RPMI7951 (cell line): ENCODE results near the gene SPA17. TPM values are rescaled to one million over a fixed set of nuclear protein-coding genes. Genes with fewer than 3 reads are reported as not detected.

Experiments
- DNase-seq: peaks from one replicate; pipeline ENCODE4 v3.0.0-alpha.2; 2012; ENCODE audit warnings: low read depth
- total RNA-seq: library from RNA; depleted of rRNA; stranded (reverse); fragments of >200 nt; shearing (Covaris generic); gene quantifications from 2 replicates; pipeline ENCODE4 v1.2.3, GENCODE V29; 2014; rRNA removed

SPA17 gene
- 21.7 and 27.3 TPM in 2 replicates for total RNA-seq

DNA sequence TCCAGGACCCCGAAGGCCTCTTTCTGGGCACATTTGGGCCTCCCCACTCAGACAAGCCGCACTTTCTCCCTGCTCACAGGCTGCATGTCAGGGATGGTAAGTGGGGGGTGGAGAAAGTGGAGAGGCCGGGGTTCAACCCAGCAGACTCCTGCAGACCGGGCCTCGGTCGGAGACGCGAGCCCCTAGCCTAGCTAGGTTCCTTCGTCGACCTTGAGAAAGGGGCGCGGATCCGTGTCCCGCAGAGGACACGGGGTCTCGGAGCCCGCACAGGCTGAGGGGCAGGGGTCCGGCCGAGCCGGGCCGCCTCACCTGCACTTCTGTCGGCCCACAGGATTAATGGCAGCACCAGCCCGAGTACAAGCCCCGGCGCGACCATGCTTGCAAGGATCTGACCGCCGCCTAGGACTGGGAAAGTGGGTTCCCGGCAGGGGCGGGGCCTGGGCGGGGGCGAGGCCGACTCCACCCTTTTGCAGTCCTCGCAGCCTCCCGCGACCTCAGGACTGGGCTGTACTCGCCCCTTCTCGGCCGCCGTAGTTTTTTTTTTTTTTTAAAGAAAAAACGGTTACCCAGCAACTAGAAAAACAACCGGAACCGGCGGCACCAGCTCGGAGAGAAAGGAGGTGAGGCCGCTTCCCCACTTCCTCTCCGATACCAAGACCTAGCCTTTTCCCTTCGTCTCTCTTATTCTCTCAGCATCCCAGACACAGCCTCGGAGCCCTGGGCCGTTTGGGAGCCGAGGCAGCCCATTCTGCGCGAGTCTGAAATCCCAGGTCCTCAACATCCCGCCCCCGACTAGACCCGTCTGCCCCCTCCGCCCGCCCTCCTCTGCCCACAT lies at the start of gene SPA17, which contains the start of gene SIAE:
TSS of gene SPA17 (plus strand) at position 572 of the 835 bp plus-strand sequence. CDS start 1,361 bp downstream, outside the sequence.
TSS of gene SIAE (minus strand) at position 407 of the 835 bp plus-strand sequence. CDS start at position 376, 31 bp downstream.
- peak; percentile 97 for DNase-seq

DNA sequence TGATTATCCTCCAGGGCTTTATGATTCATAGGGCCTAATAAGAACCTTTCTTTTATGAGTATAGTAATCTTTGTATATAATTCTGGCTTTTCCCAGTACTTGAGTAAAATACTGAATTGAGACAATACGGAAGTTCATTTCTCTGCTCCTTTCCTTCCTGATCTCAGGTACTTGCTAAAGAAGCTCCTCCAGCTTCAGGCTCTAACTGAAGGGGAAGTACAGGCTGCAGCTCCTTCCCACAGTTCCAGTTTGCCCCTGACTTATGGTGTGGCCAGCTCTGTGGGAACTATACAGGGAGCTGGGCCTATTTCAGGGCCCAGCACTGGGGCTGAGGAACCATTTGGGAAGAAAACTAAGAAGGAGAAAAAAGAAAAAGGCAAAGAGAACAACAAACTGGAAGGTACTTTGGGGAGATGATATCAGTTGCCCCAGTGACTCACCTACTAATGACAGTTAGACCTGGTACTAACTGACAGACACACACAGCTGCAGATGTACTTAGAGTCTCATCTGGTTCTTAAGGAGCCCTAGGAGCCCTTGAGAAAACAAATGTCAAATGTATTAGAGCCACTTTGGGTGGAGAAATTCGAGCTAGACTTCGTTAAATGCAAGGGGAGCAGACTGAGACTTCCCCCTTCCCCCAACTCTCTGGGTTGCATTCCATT lies 48.1 kb upstream of the SPA17 start:
- DNase-seq = no peak

DNA sequence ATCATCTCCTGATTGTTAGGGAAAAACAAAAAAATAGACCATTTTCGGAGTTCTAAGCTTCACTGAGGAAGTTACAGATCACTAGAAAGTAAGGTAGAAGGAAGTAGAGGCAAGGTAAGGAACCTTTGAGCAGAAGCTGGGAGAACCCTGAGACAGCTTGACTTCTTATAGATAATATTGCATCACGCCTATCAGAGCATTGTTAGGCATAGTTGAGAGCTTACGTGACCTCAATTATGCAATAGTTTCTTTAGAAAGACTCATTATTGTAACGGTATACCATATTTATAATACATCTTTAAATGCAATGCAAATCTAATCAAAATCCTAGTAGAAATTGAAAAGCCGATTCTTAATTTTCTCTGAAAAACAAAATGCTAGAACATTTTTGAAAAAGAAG lies 46.2 kb upstream of the SPA17 start:
- DNase-seq = no peak

DNA sequence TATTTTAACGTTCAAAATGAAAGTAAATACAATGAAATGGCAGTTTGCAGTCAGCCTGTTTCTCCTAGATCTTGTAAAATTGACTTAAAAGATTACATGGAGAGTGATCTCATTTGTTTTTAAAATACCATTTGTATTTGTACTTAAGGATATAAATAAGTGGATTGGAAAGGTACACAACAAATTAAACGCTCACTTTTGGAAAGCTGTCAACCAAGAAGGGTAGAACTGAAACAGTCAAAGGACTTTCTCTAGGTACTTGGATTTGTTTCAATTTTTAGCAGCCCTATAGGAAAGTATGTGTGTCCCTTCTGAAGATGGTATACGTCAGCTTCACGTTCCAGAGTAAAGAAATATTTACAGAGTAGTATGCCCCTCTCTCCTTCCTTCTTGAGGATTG lies 43.7 kb upstream of the SPA17 start:
- no peak for DNase-seq

DNA sequence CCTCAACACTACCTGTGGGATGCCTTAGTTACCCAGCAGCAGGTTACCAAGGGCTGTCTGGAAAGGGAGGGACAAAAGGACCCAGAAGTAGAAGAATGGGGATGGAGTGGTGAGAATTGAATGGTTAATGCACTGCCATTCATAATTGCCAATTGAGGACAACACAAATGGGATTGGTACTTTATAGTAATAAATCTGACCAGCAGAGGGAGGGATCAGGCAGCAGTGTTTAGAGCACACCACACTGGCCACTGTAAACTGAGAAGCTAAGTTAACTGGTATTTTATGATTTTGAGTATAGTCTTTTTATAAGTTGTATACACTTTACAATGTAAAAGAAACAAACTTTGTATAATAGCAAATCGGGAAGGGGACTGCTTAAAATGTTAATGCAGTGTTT lies 40.3 kb upstream of the SPA17 start:
- no peak for DNase-seq

DNA sequence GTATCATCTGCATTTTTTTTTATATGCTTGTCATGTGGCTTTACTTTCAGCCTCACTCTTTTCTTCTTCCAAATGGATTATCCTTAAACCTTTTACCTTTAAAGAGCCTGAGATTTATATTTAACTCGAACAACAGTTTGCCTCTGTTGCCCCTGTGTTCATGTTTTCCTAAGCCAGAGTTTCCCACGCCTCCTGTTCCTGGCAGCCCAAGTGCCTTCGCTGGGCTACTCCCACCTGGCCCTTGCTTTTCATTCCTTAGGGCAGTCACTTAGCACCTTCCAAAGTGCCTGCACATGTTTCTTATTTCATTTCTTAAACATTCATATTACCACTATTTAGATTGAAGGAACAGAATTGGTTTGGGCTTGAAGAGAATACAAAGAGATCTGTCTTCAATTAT lies 37.8 kb upstream of the SPA17 start:
- no peak for DNase-seq

DNA sequence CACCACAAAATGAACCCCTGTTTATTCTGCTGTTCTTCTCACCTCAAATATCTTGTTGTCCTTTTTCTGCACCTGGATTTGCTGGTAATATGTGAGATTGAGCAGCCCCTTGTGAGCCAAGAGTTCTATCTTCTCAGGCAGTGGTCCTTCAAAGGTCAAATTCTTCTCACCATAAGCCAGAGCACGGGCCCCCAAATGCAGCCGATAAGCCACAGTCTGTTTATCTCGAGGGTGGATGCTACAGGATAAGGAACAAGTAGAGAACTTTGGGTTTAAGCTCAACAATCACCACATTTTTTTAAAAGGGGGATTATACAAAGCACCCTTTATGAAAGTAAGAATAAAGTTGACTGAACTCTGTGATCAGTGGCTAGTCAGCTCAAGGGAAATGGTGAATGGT lies 35.2 kb upstream of the SPA17 start:
- no peak for DNase-seq

DNA sequence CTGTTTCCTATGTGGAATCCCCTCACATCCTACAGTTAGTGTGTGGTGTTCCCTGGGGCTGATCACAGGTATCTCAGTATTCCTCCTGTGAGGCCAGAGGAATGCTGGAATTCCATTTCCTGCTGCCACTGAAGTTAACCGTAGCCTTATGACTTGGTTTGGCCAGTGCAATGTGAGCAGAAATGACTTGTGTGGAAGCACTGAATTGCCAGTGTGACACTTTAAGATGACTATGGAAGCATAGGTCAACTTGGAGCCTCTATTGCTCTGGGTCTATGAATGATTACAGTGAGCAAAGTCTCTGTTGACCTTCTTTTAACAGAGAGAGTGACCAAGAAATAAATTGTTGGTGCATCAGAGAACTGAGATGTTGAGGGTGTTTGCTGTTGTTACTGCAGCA lies 34.5 kb upstream of the SPA17 start:
- DNase-seq = no peak

DNA sequence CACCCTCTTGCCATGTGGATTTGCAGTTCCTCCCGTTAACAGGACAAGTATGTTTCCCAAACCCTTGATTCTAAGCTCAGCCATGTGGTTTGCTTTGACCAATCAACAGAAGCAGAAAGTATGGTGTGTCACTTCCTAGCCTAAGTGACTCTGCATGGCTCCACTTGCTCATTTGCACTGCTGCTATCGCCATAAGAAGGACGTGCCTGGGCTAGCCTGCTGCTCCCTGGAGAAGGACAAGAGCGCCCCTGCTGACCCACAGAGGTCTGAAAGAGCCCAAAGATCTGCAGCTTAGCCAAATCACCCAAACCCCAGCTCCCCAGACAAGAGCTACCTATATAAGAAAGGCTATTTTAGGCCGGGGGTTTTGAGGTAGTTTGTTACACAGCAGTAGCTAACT lies 33.0 kb upstream of the SPA17 start:
- DNase-seq = no peak

DNA sequence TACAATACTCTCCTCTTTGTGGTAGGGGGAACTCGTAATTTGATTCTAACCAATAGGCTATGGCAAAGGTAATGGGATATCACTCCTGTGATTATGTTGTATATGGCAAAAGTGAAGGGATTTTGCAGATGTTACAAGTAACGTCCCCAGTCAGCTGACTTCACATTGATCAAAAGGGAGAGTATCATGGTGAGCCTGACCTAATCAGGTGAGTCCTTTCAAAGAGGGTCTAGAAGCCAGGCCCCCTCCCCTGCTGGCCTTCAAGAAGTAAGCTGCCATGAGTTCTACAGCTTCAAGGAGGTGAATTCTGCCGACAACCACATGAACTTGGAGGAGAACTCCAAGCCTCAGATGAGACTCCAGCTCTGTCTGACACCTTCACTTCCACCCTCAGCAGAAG lies 31.1 kb upstream of the SPA17 start:
- no peak for DNase-seq

DNA sequence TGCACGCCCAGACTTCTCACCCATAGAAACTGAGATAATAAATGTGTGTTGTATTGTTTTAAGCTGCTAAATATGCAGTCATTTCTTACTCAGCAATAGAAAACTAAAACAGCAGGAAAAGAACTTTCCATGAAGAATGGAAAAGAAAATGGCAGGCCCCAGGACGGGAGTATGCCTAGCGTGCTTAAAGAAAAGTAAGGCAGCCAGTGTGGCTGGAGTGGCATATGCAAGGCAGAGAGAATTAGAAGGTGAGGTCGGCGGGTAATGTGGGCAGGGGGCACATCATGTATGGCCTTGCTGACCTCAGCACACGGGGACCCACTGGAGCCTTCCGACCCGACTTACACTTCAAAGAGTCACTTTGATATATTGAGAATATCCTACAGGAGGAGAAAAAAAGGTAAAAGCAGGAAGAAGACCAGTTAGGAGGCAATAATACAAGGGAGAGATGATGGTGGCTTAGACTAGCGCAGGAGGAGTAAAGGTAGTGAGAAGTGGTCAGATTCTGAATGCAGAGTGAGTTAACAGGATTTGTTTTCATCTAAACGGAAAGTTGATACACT lies 30.6 kb upstream of the SPA17 start:
- no peak for DNase-seq

DNA sequence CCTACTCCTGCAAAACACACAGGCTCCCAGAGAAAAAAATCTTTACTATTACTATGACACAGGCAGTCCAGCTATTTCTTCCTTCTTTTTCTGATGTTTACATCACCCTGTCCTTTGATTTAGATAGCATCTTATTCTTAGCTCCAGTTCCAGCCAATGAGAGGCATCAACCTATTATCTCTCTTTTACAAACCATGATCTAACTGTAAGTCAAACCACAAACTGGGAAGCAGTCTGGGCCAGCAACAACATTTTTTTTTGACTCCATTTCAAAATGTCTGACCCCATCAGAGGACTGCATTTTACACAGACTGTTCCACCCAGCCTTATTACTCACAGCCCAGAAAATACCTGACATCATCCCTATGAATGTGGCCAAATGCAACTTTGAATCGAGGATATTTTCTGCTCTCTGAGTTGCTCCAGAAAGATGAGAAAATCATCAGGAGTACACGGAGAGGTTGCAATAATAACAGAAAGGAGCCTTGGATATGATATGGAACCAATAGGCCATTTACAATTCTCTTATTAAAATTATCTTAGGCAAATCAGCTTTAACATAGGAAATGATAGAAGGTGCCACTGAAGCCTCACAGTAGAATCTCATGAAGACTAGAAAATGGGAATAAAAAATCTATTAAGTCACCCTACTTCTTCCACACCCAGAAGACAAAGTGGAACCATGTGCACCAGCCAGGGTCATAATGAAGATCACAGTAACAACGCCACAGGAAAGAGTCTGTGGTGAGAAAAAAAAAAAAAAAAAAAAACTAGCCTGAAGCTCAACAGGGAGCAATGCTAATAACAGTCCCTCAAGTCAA lies 29.9 kb upstream of the SPA17 start:
- peak; percentile 62 for DNase-seq

DNA sequence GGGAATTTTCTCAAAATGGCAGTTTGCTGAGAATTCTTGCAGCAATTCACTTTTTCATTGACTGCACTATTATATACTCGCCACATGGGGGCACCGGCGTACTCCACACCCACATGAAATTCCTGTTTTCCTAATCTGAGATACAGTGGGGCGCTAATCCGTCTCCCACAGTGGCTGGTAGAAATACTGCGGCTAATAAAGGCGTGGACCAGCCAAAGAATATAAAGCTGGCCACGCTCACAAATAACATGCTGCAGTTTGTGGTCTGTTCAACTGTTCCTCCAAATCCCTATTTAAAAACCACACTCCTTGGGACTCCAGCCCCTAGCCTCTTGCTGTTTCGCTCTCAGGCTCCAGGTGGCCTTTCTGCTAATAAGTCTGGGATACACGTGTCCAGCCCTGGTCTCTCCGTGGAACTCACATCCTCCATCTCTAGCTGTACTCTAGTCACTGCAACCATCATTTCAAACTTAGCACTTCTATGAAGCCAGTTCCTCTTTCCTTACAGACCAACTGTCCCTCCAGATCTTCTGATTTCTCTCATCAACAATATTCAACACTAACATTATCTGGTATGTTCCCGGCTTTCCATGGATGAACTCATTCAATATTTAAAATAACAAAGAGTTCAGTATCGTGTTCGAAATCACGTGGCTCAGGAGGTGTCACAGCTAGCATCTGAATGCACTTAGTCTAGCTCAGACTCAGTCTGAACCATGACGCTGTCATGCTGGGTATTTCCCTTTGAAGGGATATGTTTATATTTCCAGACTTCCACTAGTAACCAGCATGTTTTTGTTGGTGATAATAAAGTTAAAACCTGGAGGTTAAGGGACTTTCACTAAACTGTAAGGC lies 29.1 kb upstream of the SPA17 start:
- peak; percentile 75 for DNase-seq

DNA sequence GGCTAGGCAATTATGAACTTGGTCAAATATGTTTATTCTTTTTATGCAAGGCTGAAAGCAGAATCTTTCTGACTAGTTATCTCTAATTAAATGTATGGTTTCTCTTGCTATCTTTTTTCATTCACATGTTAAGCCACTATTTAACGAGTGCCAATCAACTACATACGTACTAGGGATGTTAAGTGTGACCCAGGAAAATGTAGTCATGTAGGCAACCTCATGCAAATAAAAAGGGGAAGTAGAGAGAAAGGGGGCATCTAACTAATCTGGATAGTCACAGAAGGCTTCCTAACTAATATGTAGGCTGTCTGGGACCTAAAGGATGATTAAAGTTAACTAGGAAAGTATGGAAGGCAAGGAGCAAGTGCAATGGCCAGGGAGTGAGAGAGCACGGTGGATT lies 27.6 kb upstream of the SPA17 start:
- DNase-seq = no peak

DNA sequence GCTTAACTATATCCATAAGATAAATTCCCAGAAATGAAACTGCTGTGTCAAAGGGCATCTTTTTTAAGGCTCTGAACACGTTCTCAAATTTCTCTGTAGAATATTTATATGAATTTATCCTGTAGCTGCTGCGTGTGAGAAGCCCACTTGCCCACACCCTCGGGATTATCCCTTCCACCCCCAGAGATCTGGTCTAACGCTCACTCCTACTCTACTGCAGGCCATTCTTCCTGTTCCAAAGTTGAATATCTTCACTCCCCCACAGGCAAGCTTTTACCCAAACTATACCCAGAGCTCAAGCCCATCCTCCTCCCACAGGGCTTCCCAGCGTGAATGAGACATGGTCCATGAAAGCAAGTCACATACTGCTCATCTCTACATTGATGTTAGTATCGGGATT lies 25.1 kb upstream of the SPA17 start:
- DNase-seq = no peak

DNA sequence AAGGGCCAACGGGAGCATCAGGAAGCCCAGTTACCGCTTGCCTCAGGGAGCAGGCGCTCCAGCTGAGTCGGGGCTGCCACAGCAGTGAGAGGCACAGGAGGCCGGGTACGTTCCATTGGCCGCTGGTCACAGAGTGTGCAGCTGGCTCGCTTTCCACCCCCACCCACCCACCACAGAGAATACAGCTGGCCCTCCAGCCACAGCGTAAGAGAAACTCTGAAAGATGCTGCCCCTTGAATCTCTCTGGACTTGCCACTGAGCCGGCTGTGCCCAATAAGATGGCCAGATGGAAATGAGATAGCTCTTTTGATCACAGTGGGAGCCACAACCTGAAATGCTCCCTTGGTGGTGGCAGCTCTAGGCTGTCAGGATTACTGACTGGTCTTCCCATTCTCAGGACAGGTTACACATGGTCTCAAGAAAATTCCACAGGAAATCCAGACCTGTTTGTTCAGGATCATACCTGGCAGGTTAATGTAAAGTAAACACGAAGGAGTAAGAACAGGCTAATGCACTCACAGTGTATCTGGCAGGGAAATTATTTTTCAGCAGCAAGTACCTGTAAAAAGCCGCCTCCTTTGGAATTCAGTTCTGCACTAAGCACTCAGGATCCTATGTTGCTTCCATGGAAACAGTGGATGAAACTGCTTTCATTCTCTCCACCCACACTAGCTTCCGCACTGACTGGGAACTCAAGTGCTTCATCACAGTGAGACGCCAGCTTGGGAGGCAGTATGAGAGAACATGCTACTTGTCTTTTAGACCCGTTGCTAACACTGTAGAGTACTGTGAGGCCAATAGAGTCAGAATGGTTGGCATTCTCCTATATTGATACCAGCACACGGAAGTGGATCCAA lies 16.7 kb upstream of the SPA17 start:
- no peak for DNase-seq

DNA sequence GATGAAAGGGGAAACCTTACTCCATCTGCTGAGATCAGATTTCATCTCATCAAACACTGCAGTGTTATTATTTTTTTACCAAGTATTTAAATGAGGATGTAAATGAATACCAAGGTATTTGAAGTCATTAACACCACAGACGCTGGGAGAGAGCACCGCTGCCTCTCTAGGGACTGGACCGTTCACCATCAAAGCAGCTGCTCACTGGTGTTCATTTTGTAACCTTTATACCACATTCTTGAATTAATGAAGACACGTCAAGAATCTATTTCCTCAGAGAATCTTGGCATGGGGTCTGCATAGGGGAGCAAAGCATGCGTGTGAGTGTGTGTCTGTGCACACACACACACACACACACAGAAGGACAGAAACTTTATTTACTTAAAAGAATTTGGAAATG lies 15.8 kb upstream of the SPA17 start:
- no peak for DNase-seq

DNA sequence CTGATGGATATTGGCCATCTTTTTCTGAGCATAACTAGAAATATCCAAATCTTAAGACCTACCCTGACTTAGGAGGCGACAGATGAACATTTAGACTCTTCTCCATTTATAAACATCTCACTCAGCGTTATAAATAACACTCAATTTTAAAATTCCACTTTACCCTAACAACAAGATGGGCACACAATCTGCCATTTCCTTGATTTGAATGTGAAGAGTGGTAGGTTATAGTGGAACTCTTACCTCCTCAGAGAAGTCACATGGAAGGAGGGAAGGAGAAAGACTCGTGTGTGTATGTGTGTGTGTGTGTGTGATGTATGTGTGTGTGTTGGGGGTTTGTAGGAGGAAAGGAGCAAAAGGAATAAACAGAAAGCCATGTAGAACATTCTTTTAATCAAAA lies 15.2 kb upstream of the SPA17 start:
- no peak for DNase-seq

DNA sequence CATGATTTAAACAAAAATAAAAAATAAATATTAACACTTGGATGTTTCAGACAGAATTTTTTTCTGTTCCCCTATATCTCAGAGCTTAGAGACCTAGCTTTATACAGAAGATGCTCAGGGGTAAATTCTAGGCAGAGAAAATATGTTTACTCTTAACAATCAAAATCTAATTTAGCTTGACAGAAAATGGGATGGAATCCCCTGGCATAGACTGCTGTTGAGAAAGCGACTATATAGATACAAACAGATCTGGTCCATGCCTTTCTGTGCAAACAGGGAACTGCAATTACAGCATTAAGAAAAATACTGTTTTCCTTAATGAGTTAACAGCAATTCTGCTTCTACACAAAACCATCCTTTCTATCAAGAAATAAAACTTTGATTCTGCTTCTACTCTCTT lies 14.7 kb upstream of the SPA17 start:
- DNase-seq = no peak

DNA sequence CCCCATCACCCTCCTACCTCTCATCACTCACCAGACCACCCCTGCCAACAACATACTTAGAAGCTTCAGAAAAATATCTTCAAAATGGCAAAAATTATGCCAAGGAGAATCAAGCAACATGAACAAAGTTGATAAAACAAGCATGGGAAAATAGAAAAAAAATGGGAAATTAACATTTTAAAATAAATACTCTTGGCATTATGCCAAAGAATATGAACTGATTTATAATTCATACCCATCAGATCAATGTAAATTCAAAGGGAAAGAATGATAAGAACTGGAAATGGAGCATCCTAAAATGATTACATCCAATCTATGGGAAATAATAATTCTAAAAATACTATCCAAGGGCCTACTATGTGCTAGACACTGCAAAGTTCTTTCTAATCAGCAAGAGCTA lies 12.2 kb upstream of the SPA17 start:
- DNase-seq = no peak
